OCI-LY3 (cell line): ENCODE measurements around the gene ANKRD11.
"Not testable (repeated sequence)": the region's sequence is repeated elsewhere in the genome, so short reads cannot be mapped to it uniquely, and the experiment has no call there.

Experiments
- H2AFZ ChIP-seq: fragments of 200-600, 300-600 bp; shearing (Covaris generic); 2 replicates; pipeline ENCODE4 v1.6.0; 2014; ENCODE audit warnings: antibody characterized with exemption, low read depth, low read length
- H3K27ac ChIP-seq: fragments of 200-600, 300-600 bp; sonication (generic); 2 replicates; pipeline ENCODE4 v1.5.1; 2014; ENCODE audit warnings: mild to moderate bottlenecking, low read length, moderate library complexity, mixed read lengths
- H3K27me3 ChIP-seq: fragments of 200-600, 300-600 bp; sonication (generic); 2 replicates; pipeline ENCODE4 v1.6.1; 2014; ENCODE audit warnings: low read depth, low read length, mixed read lengths
- H3K36me3 ChIP-seq: fragments of 200-600, 300-600 bp; sonication (generic); replicated peaks from 2 replicates; pipeline ENCODE3; 2014; ENCODE audit warnings: low read depth, low read length, mixed read lengths
- H3K4me1 ChIP-seq: fragments of 300-600, 200-600 bp; sonication (generic); 2 replicates; pipeline ENCODE4 v1.6.1; 2014; ENCODE audit warnings: low read length, mixed read lengths
- H3K4me2 ChIP-seq: fragments of 200-600, 300-600 bp; sonication (generic); 2 replicates; pipeline ENCODE4 v1.6.1; 2014; ENCODE audit warnings: low read length, mixed read lengths
- H3K4me3 ChIP-seq: fragments of 300-600, 200-600 bp; sonication (generic); 2 replicates; pipeline ENCODE4 v1.5.1; 2014; ENCODE audit warnings: antibody characterized with exemption, mild to moderate bottlenecking, low read length, moderate library complexity
- H3K79me2 ChIP-seq: fragments of 300-600, 200-600 bp; shearing (Covaris generic); 2 replicates; pipeline ENCODE4 v1.6.1; 2014; ENCODE audit warnings: mild to moderate bottlenecking, low read length, mixed read lengths
- H3K9ac ChIP-seq: fragments of 300-600, 200-600 bp; shearing (Covaris generic); 2 replicates; pipeline ENCODE4 v1.6.0; 2014; ENCODE audit warnings: mild to moderate bottlenecking, low read length, moderate library complexity
- H3K9me3 ChIP-seq: fragments of 200-600, 300-600 bp; shearing (Covaris generic); 2 replicates; pipeline ENCODE4 v1.6.1; 2014; ENCODE audit warnings: low read length, mixed read lengths; ENCODE audit not compliant: insufficient read depth
- H4K20me1 ChIP-seq: fragments of 200-600, 300-600 bp; sonication (generic); 2 replicates; pipeline ENCODE4 v1.6.1; 2016; ENCODE audit warnings: low read length, mixed read lengths; ENCODE audit not compliant: insufficient read depth
- EZH2phosphoT487 ChIP-seq: fragments of 200-600 bp; shearing (Covaris generic); IDR thresholded peaks from 2 replicates; pipeline ENCODE4 v1.6.1; 2018; ENCODE audit warnings: antibody characterized with exemption, mixed run types, low read depth
- TF ChIP-seq, protein P1 (sequence below): fragments of 200-600, 300-600 bp; sonication (generic); IDR thresholded peaks from 2 replicates; pipeline ENCODE4 v1.5.1; 2014; ENCODE audit warnings: antibody characterized with exemption, low read length, low read depth

ANKRD11 gene

DNA sequence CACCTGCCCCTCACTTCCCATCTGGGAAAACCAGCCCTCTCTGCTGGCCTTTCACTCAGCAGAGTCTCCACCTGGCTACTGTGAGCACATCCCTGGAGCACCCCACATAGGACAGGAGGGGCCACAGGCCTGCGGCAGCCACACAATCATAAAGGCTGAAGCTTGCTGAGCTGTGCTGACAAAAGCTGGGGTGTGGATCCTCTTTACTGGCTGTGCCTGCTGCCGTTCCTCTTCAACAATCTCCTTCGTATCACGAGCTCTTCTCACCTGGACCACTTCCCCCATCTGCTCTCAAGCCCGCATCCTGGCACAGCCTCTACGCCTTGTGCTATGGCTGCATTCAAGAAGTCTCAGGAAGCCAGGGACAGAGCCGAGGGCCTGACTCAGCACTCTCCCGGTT is 186.7 kb downstream of the ANKRD11 start:
- TF ChIP-seq, protein P1, sequence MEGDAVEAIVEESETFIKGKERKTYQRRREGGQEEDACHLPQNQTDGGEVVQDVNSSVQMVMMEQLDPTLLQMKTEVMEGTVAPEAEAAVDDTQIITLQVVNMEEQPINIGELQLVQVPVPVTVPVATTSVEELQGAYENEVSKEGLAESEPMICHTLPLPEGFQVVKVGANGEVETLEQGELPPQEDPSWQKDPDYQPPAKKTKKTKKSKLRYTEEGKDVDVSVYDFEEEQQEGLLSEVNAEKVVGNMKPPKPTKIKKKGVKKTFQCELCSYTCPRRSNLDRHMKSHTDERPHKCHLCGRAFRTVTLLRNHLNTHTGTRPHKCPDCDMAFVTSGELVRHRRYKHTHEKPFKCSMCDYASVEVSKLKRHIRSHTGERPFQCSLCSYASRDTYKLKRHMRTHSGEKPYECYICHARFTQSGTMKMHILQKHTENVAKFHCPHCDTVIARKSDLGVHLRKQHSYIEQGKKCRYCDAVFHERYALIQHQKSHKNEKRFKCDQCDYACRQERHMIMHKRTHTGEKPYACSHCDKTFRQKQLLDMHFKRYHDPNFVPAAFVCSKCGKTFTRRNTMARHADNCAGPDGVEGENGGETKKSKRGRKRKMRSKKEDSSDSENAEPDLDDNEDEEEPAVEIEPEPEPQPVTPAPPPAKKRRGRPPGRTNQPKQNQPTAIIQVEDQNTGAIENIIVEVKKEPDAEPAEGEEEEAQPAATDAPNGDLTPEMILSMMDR, result no peak
- TF ChIP-seq EZH2phosphoT487, result no peak
- peaks cover 78% of the 10 kb centered on the region for H4K20me1 ChIP-seq
- H3K27me3 ChIP-seq, result no peaks in the 10 kb centered on the region
- H3K4me1 ChIP-seq, result no peaks in the 10 kb centered on the region
- peaks cover 39% of the 10 kb centered on the region for H3K36me3 ChIP-seq
- H3K4me2 ChIP-seq, result no peak overlapping the region
- no peak overlapping the region for H3K27ac ChIP-seq
- H3K79me2 ChIP-seq, result peaks cover 79% of the 10 kb centered on the region
- no peak overlapping the region for H3K4me3 ChIP-seq
- no peaks in the 10 kb centered on the region for H3K9me3 ChIP-seq
- no peak overlapping the region for H2AFZ ChIP-seq
- H3K9ac ChIP-seq, result no peak overlapping the region

DNA sequence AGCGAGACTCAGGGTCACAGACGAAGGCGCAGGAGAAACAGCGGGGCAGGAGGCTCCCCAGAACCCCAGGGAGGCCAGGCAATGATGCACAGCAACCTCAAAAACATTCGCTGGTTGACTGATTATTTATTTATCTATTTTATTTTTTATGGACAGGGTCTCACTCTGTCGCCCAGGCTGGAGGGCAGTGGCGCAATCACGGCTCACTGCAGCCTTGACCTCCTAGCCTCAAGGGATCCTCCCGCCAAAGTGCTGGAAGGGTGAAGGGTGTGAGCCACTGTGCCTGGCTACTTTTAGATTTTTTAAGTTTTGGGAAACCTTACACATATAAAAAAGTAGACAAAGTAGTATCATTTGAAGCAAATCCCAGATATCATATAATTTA is 189.4 kb downstream of the ANKRD11 start:
- H3K27me3 ChIP-seq, result no peaks in the 10 kb centered on the region
- TF ChIP-seq, protein P1, result no peak
- TF ChIP-seq EZH2phosphoT487, result no peak
- no peaks in the 10 kb centered on the region for H3K9me3 ChIP-seq
- no peak overlapping the region for H3K27ac ChIP-seq
- no peak overlapping the region for H3K9ac ChIP-seq
- peaks cover 82% of the 10 kb centered on the region for H3K79me2 ChIP-seq
- peaks cover 37% of the 10 kb centered on the region for H3K36me3 ChIP-seq
- H3K4me1 ChIP-seq, result no peaks in the 10 kb centered on the region
- peaks cover 84% of the 10 kb centered on the region for H4K20me1 ChIP-seq
- no peak overlapping the region for H2AFZ ChIP-seq
- no peak overlapping the region for H3K4me2 ChIP-seq
- no peak overlapping the region for H3K4me3 ChIP-seq

DNA sequence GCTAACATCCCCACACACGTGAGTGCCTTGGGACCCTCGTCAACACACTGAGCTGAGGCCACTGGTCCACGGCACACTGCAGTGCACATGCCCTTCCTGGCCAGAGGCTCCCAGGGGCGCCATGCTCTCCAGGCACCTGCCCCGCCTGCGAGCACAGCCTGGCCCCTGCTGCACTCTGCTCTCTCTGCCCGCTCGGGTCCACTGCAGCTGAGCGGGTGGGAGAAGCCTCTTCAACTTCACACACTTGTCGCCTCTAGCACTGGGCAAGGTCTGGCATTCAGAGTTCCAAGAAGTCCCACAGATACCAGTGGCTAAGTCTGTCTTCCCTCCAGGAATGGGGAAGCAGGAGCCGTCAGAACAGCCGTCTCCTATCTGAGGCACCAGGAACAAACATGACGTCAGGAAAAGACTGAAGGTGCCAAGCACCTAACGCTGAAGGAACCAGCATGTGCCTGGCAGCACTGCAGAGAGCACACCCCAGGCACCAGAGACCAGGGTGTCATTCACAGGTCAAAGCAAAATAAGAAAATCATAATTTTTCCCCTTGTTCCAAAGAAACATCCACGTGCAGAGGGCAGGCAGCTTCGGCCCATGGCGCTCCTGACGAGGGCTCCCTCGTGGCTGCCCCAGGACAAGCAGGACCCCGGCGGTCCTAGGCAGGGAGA is 189.9 kb downstream of the ANKRD11 start:
- no peak overlapping the region for H3K9ac ChIP-seq
- peaks cover 84% of the 10 kb centered on the region for H4K20me1 ChIP-seq
- H3K4me1 ChIP-seq, result no peaks in the 10 kb centered on the region
- no peaks in the 10 kb centered on the region for H3K9me3 ChIP-seq
- no peak overlapping the region for H3K4me2 ChIP-seq
- no peak overlapping the region for H3K4me3 ChIP-seq
- peaks cover 83% of the 10 kb centered on the region for H3K79me2 ChIP-seq
- no peak overlapping the region for H3K27ac ChIP-seq
- TF ChIP-seq, protein P1, result no peak
- TF ChIP-seq EZH2phosphoT487, result no peak
- no peak overlapping the region for H2AFZ ChIP-seq
- peaks cover 37% of the 10 kb centered on the region for H3K36me3 ChIP-seq
- no peaks in the 10 kb centered on the region for H3K27me3 ChIP-seq

DNA sequence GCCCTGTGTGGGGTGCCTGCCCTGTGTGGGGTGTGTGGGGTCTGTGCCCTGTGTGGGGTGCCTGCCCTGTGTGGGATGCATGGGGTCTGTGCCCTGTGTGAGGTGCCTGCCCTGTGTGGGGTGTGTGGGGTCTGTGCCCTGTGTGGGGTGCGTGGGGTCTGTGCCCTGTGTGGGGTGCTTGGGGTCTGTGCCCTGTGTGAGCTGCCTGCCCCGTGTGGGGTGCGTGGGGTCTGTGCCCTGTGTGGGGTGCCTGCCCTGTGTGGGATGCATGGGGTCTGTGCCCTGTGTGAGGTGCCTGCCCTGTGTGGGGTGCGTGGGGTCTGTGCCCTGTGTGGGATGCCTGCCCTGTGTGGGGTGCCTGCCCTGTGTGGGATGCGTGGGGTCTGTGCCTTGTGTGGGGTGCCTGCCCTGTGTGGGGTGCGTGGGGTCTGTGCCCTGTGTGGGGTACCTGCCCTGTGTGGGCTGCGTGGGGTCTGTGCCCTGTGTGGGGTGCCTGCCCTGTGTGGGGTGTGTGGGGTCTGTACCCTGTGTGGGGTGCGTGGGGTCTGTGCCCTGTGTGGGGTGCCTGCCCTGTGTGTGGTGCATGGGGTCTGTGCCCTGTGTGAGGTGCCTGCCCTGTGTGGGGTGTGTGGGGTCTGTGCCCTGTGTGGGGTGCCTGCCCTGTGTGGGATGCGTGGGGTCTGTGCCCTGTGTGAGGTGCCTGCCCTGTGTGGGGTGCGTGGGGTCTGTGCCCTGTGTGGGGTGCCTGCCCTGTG is 190.8 kb downstream of the ANKRD11 start:
- Histone ChIP-seq H3K36me3 (peaks cover 30% of the 10 kb centered on the region), H3K79me2 (peaks cover 84% of the 10 kb centered on the region), H4K20me1 (peaks cover 85% of the 10 kb centered on the region)
- H3K4me1 ChIP-seq, H3K4me3 ChIP-seq, H3K27me3 ChIP-seq, H3K4me2 ChIP-seq, H3K27ac ChIP-seq, H3K9ac ChIP-seq, H3K9me3 ChIP-seq, H2AFZ ChIP-seq: not testable (repeated sequence)
